Activated CD8-positive, alpha-beta memory T cell treated with anti-CD3 and anti-CD28 coated beads for 48 hours (primary cell): Measurements from ENCODE around the gene PDIA5.
"Not testable (repeated sequence)": the region's sequence is repeated elsewhere in the genome, so short reads cannot be mapped to it uniquely, and the experiment has no call there.

ENCODE experiments used
- DNase-seq, 3 experiments: peaks; one replicate each; pipeline ENCODE4 v3.0.0-alpha.2; 2020; ENCODE audit warnings: low read depth in 2 of 3, low spot score in 2 of 3

PDIA5 gene

DNA sequence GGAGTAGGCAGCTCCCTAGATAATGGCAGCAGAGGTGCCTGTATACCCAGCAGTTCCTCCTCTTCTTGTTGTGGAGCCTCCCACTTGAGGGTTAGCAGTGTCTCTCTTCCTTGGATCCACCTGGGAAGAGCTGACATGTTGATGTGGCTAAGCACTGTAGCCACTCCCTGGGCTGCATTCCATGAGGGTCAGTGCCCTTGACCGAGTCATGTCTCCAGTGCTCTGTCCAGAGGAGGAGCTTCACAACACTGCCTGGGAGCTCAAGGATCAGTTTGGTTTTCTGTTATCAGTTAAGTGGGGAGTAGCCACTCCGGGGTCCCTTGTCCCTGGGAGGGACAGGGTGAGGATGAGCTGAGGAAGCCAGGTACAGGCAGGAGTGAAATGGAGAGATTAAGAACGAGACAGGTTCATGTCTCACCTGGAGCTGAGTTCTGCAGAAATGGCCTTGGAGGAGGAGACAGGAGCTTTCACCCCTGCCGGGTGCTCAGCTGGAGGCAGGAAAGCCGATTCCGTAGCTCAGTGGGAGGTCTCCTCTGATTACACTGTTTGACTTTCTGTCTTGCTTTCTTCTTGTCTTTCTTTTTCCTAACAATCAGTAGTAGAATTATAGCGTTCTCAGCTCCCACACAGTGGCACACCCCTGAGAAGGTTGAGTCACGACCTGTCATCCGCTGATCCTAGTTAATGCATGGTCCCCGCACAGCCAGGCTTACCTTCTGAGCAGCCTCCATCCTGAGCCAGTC, 77.0 kb downstream of the PDIA5 start:
- DNase-seq = no peak

GRCh38 chr3:123147754-123148535, 81.1 kb downstream of the PDIA5 start:
- DNase-seq = no peak

DNA sequence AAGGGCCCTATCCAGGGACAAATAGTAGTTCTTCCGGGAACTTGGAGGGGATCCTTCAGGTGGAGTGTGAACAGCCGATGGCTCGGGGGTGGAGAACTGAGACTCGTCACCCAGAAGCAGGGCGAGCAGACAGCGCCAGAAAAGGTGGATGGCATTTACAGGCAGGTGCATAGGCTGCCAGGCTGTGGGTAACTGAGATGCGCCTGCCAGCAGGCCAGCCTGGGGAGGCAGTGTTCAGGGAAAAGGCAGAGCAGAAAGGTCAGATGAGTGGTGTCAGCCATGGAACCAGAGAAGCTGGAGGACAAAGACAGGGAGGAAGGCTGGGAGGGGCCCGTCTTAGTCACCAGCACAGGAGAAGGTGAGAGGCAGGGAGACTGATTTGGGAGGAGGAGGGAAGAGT, 81.9 kb downstream of the PDIA5 start:
- no peak for DNase-seq

DNA sequence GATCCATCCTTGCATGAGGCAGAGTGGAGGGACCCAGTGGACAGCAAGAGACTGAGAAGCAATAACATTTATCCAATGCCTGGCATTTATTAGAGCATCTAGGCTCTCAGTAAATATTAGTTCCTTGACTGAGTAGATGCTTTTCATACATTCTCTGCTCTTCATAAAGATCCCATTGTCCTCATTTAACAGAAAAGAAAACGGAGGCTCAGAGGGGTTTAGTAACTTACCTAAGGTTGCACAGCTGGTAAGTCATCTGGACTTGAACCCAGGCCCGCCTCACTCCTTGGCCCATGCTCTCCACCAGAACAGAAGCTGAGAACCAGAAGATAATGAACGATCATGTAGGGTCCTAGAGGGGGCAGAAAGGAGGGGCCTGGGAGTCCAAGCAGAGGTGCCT, 82.7 kb downstream of the PDIA5 start:
- no peak for DNase-seq

DNA sequence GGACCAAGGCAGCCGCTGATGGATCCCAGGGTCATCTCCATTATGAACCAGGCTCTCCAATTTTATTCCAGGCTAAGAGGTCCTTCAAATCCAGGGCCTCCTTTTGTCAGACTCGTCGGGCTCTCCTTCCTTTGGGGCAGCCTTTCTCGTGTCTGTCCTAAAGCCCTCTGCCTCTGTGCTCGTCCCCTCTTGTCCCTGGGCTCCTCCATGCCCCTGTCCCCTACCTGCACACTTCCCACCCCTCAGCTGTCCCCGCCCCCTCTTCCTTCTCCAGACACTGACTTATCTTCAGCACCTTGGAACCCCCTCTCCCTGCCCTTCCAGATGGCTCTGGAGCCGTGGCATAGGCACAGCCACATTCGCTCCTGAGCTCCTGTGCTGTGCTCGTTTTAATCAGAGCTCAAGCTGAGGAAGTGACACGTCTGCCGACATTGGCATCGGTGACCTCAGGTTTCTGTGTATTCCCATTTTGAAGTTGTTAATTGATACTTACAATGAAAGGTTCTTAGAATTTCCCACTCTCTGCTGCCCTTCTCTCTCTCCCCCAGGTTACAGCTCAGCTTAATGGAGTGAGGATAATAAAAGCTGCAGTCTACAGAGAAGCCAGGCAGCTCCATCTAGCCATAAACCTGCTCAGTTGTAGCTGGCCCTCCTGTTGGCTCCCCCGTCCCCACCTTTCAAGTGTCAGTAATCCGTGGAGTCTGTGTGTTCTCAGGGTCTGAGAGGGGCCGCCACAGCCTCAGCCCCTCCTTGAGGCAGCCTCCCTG, 83.8 kb downstream of the PDIA5 start:
- no peak for DNase-seq

- no peak for DNase-seq
These were observed 84.5 kb downstream of the PDIA5 start for GRCh38 chr3:123151251-123151705.

GRCh38 chr3:123151853-123152420, 85.1 kb downstream of the PDIA5 start:
- not testable (repeated sequence) for DNase-seq

DNA sequence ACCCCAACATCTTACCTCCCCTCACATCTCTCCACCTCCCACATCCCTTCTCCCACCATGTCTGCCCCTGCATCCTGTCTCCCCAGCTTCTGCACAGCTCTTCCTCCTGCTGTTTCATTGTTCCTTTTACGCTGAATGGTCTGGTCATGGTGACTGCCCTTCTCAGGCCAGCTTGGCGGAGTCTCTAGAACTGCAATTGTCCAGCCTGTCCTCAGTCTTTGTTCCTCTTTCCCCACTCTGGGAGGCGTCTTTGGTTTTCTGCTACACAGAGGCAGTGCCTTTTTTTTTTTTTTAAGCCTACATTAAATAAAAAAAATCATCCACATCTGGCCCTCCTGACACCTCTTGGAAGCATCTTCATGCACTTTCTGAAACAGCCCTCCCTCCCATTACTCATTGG, 85.9 kb downstream of the PDIA5 start:
- DNase-seq = no peak

DNA sequence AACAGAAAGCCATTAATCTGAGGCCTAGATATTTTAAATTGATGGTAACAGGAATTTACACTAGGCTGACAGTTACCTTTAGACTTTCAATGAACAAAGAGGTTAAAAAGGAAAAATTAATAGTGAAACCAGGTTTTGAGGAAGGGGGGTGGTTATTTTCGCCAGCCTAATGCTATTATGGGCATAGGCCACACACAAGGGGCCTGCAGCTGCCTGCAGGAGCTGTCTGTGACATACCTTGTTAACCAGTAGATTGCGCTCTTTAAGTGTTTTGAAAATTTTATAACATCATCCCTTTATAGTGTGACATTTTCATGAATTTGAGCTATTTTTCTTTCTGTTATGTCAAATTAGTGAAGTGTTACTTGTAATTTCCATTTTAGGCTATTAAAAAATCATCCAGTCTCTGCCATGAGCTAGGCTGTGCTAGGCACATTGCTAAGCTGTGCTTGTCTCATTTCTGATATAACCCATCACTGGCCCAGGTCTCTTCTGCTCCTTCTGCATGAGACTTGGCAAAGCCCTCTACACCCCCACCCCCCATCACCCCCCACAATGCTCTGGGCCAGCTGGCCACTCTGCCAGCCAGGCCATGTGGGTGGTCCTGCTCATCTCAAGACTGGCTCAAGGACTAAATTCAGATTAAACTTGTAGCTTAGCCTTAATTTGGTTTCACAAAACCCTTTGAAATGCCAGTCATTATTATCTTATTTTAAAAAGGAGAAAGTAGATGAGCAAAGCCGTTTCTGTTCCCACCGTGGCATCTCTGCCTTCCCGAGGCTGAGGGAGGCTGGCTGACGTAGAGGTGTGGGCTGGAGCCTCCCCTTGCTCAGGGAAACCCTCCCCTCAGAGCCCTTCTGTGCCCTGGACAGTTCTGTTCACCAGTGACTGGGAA, 86.5 kb downstream of the PDIA5 start:
- DNase-seq = no peak

- no peak for DNase-seq
These were observed 87.5 kb downstream of the PDIA5 start for GRCh38 chr3:123154020-123154985.

DNA sequence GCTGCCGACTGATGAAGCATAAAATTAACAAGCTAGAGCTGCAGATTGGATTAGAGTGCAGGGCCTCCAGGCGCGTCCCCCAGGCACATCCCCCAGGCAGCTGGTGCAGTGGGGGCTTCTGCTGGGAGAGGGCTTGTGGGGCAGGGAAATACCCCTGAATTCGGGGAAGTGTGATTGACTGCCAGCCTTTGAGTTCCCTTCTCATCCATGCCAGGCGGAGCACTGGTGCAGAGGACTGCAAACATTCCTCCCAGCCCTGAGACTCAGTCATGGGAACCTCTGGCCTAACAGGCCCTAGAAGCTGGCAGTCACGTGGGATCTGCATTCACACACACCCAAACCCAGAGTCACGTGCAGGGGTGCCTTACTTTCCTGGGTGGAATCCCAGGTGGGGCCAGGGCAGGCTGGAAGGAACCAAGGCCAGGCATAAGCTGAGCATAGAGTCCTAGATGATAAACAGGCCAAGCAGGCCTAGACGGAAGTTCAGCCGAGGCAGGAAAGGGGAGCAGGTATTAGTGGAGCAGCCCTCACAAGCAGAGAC, 88.7 kb downstream of the PDIA5 start:
- DNase-seq = no peak

DNA sequence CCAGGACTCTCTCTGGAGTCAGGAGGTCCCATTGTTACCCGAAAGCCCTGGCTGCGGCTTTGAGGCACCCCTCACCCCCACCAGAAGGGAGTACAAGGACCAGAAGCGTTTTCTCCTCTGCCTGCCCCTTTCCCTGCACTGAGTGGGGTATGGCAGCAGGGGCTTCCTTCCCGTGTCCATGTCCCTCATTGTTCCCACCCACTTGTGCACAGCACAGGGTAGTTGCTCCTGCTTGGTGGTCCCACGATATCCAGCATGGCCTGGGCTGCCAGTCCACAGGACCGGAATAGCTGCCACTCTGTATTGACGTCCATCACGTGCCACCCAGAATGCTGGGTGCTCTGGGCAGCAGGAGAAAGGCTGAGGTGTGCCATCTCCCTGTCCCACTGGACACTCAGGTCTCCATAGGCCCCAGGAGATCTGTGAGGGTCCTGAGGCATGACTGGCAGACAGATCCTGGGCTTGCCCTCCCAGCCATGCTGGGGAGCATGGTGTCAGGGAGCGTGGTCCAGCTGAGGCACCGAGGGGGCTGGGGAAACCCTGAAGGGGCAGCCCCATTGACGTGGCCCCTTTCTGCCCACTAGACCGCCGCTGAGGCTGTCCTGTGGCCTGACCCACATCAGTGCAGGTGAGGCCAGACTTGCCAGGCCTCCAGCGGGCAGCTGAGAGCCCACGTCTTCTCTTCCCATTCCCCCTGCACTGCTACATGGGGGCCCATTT, 89.6 kb downstream of the PDIA5 start:
- no peak for DNase-seq

GRCh38 chr3:123157209-123157597, 90.4 kb downstream of the PDIA5 start:
- DNase-seq = no peak

- no peak for DNase-seq
These were observed 90.9 kb downstream of the PDIA5 start for GRCh38 chr3:123157598-123158287.

GRCh38 chr3:123158330-123158729, 91.5 kb downstream of the PDIA5 start:
- no peak for DNase-seq

- no peak for DNase-seq
These were observed 92.1 kb downstream of the PDIA5 start for GRCh38 chr3:123158899-123159390.

DNA sequence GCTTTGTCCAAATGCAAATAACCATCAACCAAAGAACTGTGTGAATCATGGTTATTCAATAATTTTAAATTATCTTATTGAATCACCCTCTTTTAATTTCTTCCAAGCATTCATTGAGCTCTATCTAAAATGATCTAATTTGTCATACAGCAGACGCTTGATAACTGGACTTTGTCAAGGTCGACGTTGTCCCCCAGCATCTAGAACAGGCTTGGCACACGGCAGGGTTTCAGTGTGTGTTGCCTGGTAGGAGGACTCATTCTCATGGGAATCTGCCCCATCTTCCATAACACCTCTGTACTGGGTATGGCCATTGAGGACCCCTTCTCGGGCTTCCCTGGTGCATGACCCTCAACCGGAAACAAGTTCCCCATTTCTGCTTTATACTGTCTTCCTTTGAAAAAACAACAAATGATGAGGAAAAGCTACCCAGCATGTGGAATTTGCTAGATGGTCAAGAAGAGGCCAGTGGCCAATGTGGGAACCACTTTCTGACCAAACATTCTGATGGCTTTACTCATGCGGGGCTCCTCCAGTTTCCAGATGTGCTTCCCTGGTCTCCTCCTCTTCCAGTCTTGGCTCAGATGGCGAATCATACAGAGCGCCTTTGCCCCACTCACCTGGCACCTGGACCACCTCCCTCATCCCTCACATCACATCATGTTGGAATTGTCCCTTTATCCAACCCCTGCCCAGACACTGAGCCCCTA, 93.3 kb downstream of the PDIA5 start:
- no peak for DNase-seq
